ENCODE measurements around the gene MDM4.

DNA sequence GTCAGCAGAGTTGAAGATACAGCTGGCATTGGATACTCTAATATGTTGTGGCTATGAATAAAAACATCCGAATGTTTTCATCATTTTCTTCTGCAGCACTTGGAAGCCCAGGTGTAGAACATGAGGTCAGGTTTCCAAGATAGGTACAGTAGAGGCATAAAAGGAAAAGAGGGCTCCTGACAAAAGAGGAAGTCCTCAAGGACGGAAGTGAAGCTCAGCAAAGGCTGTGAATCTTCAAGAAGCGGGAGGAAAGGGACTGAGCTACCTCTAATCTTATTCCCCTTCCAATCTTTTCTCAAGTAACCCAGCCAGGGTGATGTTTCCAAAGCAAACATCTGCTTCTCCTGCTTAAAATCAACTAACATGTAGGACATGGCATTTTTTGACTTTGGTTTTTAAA lies 17.2 kb upstream of the MDM4 start:
- TF ChIP-seq, protein P1, sequence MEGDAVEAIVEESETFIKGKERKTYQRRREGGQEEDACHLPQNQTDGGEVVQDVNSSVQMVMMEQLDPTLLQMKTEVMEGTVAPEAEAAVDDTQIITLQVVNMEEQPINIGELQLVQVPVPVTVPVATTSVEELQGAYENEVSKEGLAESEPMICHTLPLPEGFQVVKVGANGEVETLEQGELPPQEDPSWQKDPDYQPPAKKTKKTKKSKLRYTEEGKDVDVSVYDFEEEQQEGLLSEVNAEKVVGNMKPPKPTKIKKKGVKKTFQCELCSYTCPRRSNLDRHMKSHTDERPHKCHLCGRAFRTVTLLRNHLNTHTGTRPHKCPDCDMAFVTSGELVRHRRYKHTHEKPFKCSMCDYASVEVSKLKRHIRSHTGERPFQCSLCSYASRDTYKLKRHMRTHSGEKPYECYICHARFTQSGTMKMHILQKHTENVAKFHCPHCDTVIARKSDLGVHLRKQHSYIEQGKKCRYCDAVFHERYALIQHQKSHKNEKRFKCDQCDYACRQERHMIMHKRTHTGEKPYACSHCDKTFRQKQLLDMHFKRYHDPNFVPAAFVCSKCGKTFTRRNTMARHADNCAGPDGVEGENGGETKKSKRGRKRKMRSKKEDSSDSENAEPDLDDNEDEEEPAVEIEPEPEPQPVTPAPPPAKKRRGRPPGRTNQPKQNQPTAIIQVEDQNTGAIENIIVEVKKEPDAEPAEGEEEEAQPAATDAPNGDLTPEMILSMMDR (IDR thresholded peaks at IDR 0.05): no peak
- TF ChIP-seq POLR2A (IDR thresholded peaks at IDR 0.05): no peak

Measured in esophagus squamous epithelium (tissue), 4 donors.